Neuronal stem cell (in vitro differentiated cells): ENCODE measurements around the gene MALL.
"Not testable (repeated sequence)": the region's sequence is repeated elsewhere in the genome, so short reads cannot be mapped to it uniquely, and the experiment has no call there.

Experiments used
- DNase-seq: peaks from one replicate; pipeline ENCODE4 v3.0.0-alpha.2; 2013; ENCODE audit warnings: low spot score
- H2AFZ ChIP-seq: one replicate; pipeline ENCODE4 v1.6.1; 2013; ENCODE audit warnings: mild to moderate bottlenecking, low read length, inconsistent platforms
- H2AK5ac ChIP-seq: 2 replicates; pipeline ENCODE4 v1.6.1; 2013; ENCODE audit warnings: low read depth, mild to moderate bottlenecking, inconsistent platforms, low read length, moderate library complexity, mixed read lengths
- H2BK120ac ChIP-seq: 2 replicates; pipeline ENCODE4 v1.6.1; 2013; ENCODE audit warnings: low read depth, mild to moderate bottlenecking, inconsistent platforms, low read length, moderate library complexity, mixed read lengths
- H2BK12ac ChIP-seq: one replicate; pipeline ENCODE4 v1.6.1; 2013; ENCODE audit warnings: low read length, inconsistent platforms
- H2BK15ac ChIP-seq: 2 replicates; pipeline ENCODE4 v1.6.1; 2013; ENCODE audit warnings: mild to moderate bottlenecking, low read length, inconsistent platforms, mixed read lengths
- H2BK5ac ChIP-seq: one replicate; pipeline ENCODE4 v1.6.1; 2013; ENCODE audit warnings: inconsistent platforms, mild to moderate bottlenecking, low read length, moderate library complexity
- H3K14ac ChIP-seq: one replicate; pipeline ENCODE4 v1.6.1; 2013; ENCODE audit warnings: low read length, inconsistent platforms
- H3K18ac ChIP-seq: 2 replicates; pipeline ENCODE4 v1.6.1; 2013; ENCODE audit warnings: low read length, inconsistent platforms
- H3K23ac ChIP-seq: 2 replicates; pipeline ENCODE4 v1.6.1; 2013; ENCODE audit warnings: low read depth, mild to moderate bottlenecking, mixed read lengths, low read length, inconsistent platforms; ENCODE audit not compliant: poor library complexity
- H3K27ac ChIP-seq: replicated peaks from 3 replicates; pipeline ENCODE4 v1.5.1; 2013; ENCODE audit warnings: low read length, inconsistent platforms
- H3K27me3 ChIP-seq, 3 experiments: 2 replicates each; pipeline ENCODE4 v1.6.1; 2013; ENCODE audit warnings: low read length in 3 of 3, mild to moderate bottlenecking in 2 of 3, inconsistent platforms in 1 of 3, low read depth in 1 of 3, mixed read lengths in 1 of 3, moderate library complexity in 1 of 3; ENCODE audit not compliant: control insufficient read depth in 3 of 3, insufficient read depth in 3 of 3
- H3K36me3 ChIP-seq, 2 donors: replicated peaks in 1 of 2; 2 replicates each; pipeline ENCODE4 v1.6.1; 2013; ENCODE audit warnings: low read length in 2 of 2; ENCODE audit not compliant: control insufficient read depth in 2 of 2, insufficient read depth in 2 of 2
- H3K4ac ChIP-seq: 2 replicates; pipeline ENCODE4 v1.6.1; 2013; ENCODE audit warnings: inconsistent platforms, mild to moderate bottlenecking, low read length, moderate library complexity
- H3K4me1 ChIP-seq, 2 donors: 1 replicate in 1 of 2; 2 replicates in 1 of 2; pipeline ENCODE4 v1.6.1; 2013; ENCODE audit warnings: low read length in 2 of 2, low read depth in 1 of 2; ENCODE audit not compliant: control insufficient read depth in 2 of 2, insufficient read depth in 1 of 2
- H3K4me2 ChIP-seq: one replicate; pipeline ENCODE4 v1.6.1; 2013; ENCODE audit warnings: mild to moderate bottlenecking, low read length, inconsistent platforms; ENCODE audit not compliant: insufficient read depth, poor library complexity, severe bottlenecking
- H3K4me3 ChIP-seq, 2 donors: 2 replicates each; pipeline ENCODE4 v1.5.1; 2013; ENCODE audit warnings: low read length in 2 of 2, mild to moderate bottlenecking in 2 of 2, inconsistent platforms in 1 of 2, moderate library complexity in 1 of 2
- H3K79me1 ChIP-seq: one replicate; pipeline ENCODE4 v1.6.1; 2013; ENCODE audit warnings: low read depth, mild to moderate bottlenecking, inconsistent platforms, low read length, moderate library complexity
- H3K9ac ChIP-seq: one replicate; pipeline ENCODE4 v1.6.1; 2013; ENCODE audit warnings: mild to moderate bottlenecking, low read depth, low read length, inconsistent platforms; ENCODE audit not compliant: poor library complexity
- H3K9me3 ChIP-seq, 2 donors: replicated peaks in 1 of 2; 2 replicates each; pipeline versions ENCODE3 to v1.6.1; 2013; ENCODE audit warnings: low read length in 2 of 2, mild to moderate bottlenecking in 2 of 2, inconsistent platforms in 1 of 2, low read depth in 1 of 2, mixed read lengths in 1 of 2, moderate library complexity in 1 of 2; ENCODE audit not compliant: control insufficient read depth in 2 of 2, insufficient read depth in 1 of 2
- H4K8ac ChIP-seq: one replicate; pipeline ENCODE4 v1.6.1; 2013; ENCODE audit warnings: low read depth, mild to moderate bottlenecking, inconsistent platforms, low read length, moderate library complexity
- H4K91ac ChIP-seq: one replicate; pipeline ENCODE4 v1.6.1; 2013; ENCODE audit warnings: low read length, low read depth, mild to moderate bottlenecking, inconsistent platforms; ENCODE audit not compliant: poor library complexity
- WGBS, 2 donors: extraction: QIAGEN DNeasy Blood & Tissue Kit; methylation state at CpG; one replicate each; pipeline ENCODE4 v1.1.7; 2013; ENCODE audit warnings: missing lambda C conversion rate in 2 of 2, mixed read lengths in 1 of 2; ENCODE audit not compliant: insufficient read length in 2 of 2, insufficient replicate concordance in 1 of 2; ENCODE audit errors: extremely low coverage in 2 of 2; 5-methylcytosine and 5-hydroxymethylcytosine counted together

The MALL gene

DNA sequence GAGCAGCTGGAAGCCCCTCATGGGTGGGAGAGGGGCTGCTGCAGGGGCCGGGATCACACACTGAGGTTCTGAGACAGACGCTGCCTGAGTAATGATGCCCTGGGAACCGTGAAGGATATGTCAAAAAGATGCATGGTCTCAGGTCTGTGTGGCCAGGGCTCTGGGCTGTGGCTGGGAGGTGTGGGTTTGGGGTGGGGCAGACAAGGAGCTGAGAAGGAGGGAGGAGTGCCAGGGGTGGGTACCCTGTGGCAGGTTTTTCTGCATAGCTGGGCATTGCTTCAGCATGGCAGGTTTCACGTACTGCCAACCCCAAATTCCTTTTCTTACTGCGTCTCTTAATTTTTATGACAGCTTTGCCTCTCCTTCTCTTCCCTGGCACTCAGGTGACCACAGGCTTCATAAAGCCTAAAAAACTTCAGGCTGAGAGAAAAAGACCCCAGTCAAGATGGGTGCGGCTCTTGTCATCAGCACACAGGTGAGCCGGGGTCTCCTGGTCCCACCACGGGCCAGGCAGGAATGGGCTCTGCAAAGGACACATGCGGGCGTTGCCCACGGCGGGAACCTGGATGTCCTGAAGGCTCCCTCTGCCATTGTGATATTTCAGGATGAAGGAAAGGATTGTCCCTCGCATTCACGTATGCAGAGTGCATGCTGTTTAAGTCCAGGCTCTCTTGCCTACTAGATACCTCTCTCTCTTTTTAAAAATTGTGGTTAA is 18.0 kb downstream of the MALL start:
- Histone ChIP-seq H3K9ac (no peak overlapping the region), H4K91ac (no peak overlapping the region), H3K79me1 (no peaks in the 10 kb centered on the region), H3K27me3 (no peaks in the 10 kb centered on the region), H3K4me2 (no peak overlapping the region), H3K9me3 (no peaks in the 10 kb centered on the region), H2BK12ac (no peak overlapping the region), H3K36me3 (no peaks in the 10 kb centered on the region), H3K27ac (no peak overlapping the region), H3K14ac (no peak overlapping the region), H3K4me1 (peaks cover 0 to 1% of the 10 kb centered on the region in 2 donors), H3K18ac (no peak overlapping the region), H4K8ac (no peak overlapping the region), H2BK120ac (no peak overlapping the region), H2BK5ac (no peak overlapping the region), H2AFZ (no peak overlapping the region), H3K4me3 (no peak overlapping the region), H2AK5ac (no peak overlapping the region), H3K4ac (no peak overlapping the region), H3K23ac (no peak overlapping the region), H2BK15ac (no peak overlapping the region)
- DNase-seq: no peak
- WGBS, 2 donors: no CpG with 5 or more reads among the region's 14 CpGs

DNA sequence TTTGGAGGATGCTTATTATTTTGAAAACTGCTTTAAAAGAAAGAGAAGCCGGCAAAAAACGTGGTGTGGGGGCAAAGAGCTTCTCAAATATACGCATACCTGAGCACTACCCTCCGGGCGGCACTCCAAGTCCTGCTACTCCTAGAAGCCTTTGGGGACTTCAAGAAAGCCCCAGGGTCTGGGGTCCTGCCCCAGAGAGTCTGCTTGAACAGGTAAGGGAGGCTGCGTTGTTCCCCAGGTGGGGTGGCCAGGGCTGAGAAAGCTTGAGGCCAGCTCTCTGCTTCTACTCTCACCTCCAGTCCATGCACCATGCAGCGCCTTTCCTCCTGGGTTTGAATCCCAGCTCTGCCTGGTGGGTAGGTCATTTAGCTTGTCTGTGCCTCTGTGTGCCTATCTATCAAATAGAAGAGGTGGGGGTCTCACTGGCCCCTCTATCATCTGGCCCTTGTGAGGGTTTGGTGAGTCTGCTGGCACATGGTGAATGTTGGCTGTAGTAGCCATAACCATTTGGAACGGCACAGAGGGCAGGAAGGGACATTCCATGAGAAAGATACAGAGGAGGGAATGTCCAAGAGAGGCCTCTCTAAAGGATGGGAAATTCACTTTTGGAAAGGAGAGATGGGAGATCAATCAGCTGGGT is 19.5 kb downstream of the MALL start:
- peaks cover 0 to 1% of the 10 kb centered on the region in 2 donors for H3K4me1 ChIP-seq
- no peaks in the 10 kb centered on the region for H3K9me3 ChIP-seq

GRCh38 chr2:110094884-110095534 is 20.6 kb downstream of the MALL start:
- H3K18ac ChIP-seq, H2AK5ac ChIP-seq, H3K79me1 ChIP-seq, H3K36me3 ChIP-seq, H3K27me3 ChIP-seq, H2AFZ ChIP-seq, H2BK12ac ChIP-seq, H3K4me1 ChIP-seq, DNase-seq, H3K4me3 ChIP-seq, H2BK5ac ChIP-seq, H3K14ac ChIP-seq, H3K4me2 ChIP-seq, H2BK15ac ChIP-seq, H2BK120ac ChIP-seq, H3K9me3 ChIP-seq, H3K4ac ChIP-seq, H4K91ac ChIP-seq, H3K27ac ChIP-seq, H4K8ac ChIP-seq, H3K23ac ChIP-seq, H3K9ac ChIP-seq: not testable (repeated sequence)
- no CpG with 5 or more reads among the region's 6 CpGs for WGBS, 2 donors

More for the DNA sequence above, 19.5 kb downstream of the MALL start:
- Histone ChIP-seq H3K79me1 (no peaks in the 10 kb centered on the region), H3K18ac (no peak overlapping the region), H3K9ac (no peak overlapping the region), H3K23ac (no peak overlapping the region), H4K91ac (no peak overlapping the region), H2BK12ac (no peak overlapping the region), H2AK5ac (no peak overlapping the region), H2BK120ac (no peak overlapping the region), H3K4me2 (no peak overlapping the region), H2AFZ (no peak overlapping the region), H2BK5ac (no peak overlapping the region), H3K14ac (no peak overlapping the region), H2BK15ac (no peak overlapping the region), H3K4ac (no peak overlapping the region), H3K27me3 (no peaks in the 10 kb centered on the region), H3K4me3 (no peak overlapping the region), H4K8ac (no peak overlapping the region), H3K36me3 (no peaks in the 10 kb centered on the region), H3K27ac (no peak overlapping the region)
- no CpG with 5 or more reads among the region's 8 CpGs for WGBS, 2 donors
- DNase-seq: no peak

GRCh38 chr2:110093924-110094323 is 21.7 kb downstream of the MALL start:
- not testable (repeated sequence) for H3K36me3 ChIP-seq, H3K4ac ChIP-seq, H3K23ac ChIP-seq, H3K27ac ChIP-seq, H3K4me1 ChIP-seq, H3K4me2 ChIP-seq, H3K27me3 ChIP-seq, H4K91ac ChIP-seq, H3K14ac ChIP-seq, H3K4me3 ChIP-seq, H2BK12ac ChIP-seq, H3K79me1 ChIP-seq, H2AK5ac ChIP-seq, H3K9me3 ChIP-seq, DNase-seq, H3K18ac ChIP-seq, H4K8ac ChIP-seq, H2BK120ac ChIP-seq, H2BK15ac ChIP-seq, H2AFZ ChIP-seq, H3K9ac ChIP-seq, H2BK5ac ChIP-seq
- no CpG with 5 or more reads among the region's 6 CpGs for WGBS, 2 donors
